ENCODE measurements around the gene FAM89B. TPM values are rescaled to one million over a fixed set of nuclear protein-coding genes. Genes with fewer than 3 reads are reported as not detected.

FAM89B gene
- total RNA-seq, 2 experiments from 2014 or later, result 12.8 to 22.7 TPM

GRCh38 chr11:65615229-65615949 is 43.1 kb downstream of the FAM89B start, which contains the start of gene PCNX3:
TSS of gene PCNX3 (plus strand) at chr11:65615776. CDS start at chr11:65616312, 536 bp downstream.
- peak; percentile 93 for ATAC-seq
- no peaks in the 10 kb centered on the region for H3K9me3 Mint-ChIP-seq (ENCODE audit: low read depth)
- peak within 1 kb of the TSS; percentile 96 for H3K4me3 Mint-ChIP-seq
- peak within 1 kb of the TSS; percentile 94 for H3K27ac Mint-ChIP-seq
- H3K4me1 Mint-ChIP-seq, result peaks cover 38% of the 10 kb centered on the region
- peaks cover 45% of the 10 kb centered on the region for H3K36me3 Mint-ChIP-seq (ENCODE audit: low read depth)
- H3K27me3 Mint-ChIP-seq, result no peaks in the 10 kb centered on the region
- peak; percentile 100 for DNase-seq
- ChIA-PET POLR2A (interaction anchor here (0.5 to 1.4 kb wide), 21 partner anchors 23 to 479 kb away, joined by 3 to 9 read pairs (median 4); partner anchors contain the start of genes CFL1, EHBP1L1, FAM89B and MALAT1), CTCF (interaction anchor here (0.6 to 1.8 kb wide), 21 partner anchors 17 to 1314 kb away, joined by 3 to 20 read pairs (median 4); partner anchors contain the start of genes CCDC85B, FAM89B, FIBP and KAT5)
- intact Hi-C loops (cut with DNase I, micrococcal nuclease), result loop anchor here (1.0 to 2.0 kb wide), 24 partner anchors 23 to 691 kb away; partner anchors contain the start of genes SIPA1 (in 2 of the 2), SLC25A45 (in 2 of the 2), ZNRD2 (in 2 of the 2) and BANF1 (in 1 of the 2)

- ChIA-PET POLR2A (interaction anchor here (0.8 to 1.4 kb wide), 7 partner anchors 22 to 191 kb away, joined by 3 to 9 read pairs (median 4); partner anchors contain the start of genes EHBP1L1, MALAT1, SCYL1 and SIPA1), CTCF (interaction anchor here (0.8 to 1.8 kb wide), 11 partner anchors 10 to 429 kb away, joined by 3 to 20 read pairs (median 4); partner anchors contain the start of genes CCDC85B, FAM89B, SIPA1 and ZNRD2)
- DNase-seq (peak; percentile 68), ATAC-seq (no peak)
- Mint-ChIP-seq H3K4me1 (peaks cover 31% of the 10 kb centered on the region), H3K27me3 (no peaks in the 10 kb centered on the region), H3K36me3 (ENCODE audit: low read depth) (peaks cover 45% of the 10 kb centered on the region), H3K27ac (peak overlapping the region; percentile 94), H3K9me3 (ENCODE audit: low read depth) (no peaks in the 10 kb centered on the region), H3K4me3 (peak overlapping the region; percentile 96)
- intact Hi-C loops (cut with DNase I, micrococcal nuclease), result loop anchor here (1.0 to 2.0 kb wide), 24 partner anchors 22 to 692 kb away; partner anchors contain the start of genes SIPA1 (in 2 of the 2), SLC25A45 (in 2 of the 2), ZNRD2 (in 2 of the 2) and BANF1 (in 1 of the 2)
These were observed 43.7 kb downstream of the FAM89B start for GRCh38 chr11:65615950-65616574.

GRCh38 chr11:65616575-65617001 is 44.2 kb downstream of the FAM89B start:
- peak; percentile 60 for DNase-seq
- peaks cover 27% of the 10 kb centered on the region for H3K4me1 Mint-ChIP-seq
- H3K36me3 Mint-ChIP-seq (ENCODE audit: low read depth), result peaks cover 47% of the 10 kb centered on the region
- no peaks in the 10 kb centered on the region for H3K9me3 Mint-ChIP-seq (ENCODE audit: low read depth)
- ATAC-seq, result no peak
- H3K4me3 Mint-ChIP-seq, result peak overlapping the region; percentile 93
- no peaks in the 10 kb centered on the region for H3K27me3 Mint-ChIP-seq
- peak overlapping the region; percentile 90 for H3K27ac Mint-ChIP-seq
- POLR2A ChIA-PET, result no interaction called here
- intact Hi-C loops (cut with DNase I, micrococcal nuclease), result no loop called here
- CTCF ChIA-PET, result interaction anchor here (0.7 to 0.8 kb wide), 4 partner anchors 10 to 35 kb away, joined by 3 to 5 read pairs (median 3); partner anchors contain the start of gene SIPA1

GRCh38 chr11:65617136-65617850 is 45.0 kb downstream of the FAM89B start:
- no peaks in the 10 kb centered on the region for H3K9me3 Mint-ChIP-seq (ENCODE audit: low read depth)
- intact Hi-C loops (cut with DNase I, micrococcal nuclease), result no loop called here
- POLR2A ChIA-PET, result no interaction called here

GRCh38 chr11:65617990-65618751 is 45.8 kb downstream of the FAM89B start:
- H3K27me3 Mint-ChIP-seq, result no peaks in the 10 kb centered on the region
- CTCF ChIA-PET, result interaction anchor here (0.8 to 1.0 kb wide), 2 partner anchors 9 to 102 kb away, joined by 3 read pairs; partner anchors contain the start of gene RNASEH2C
- H3K9me3 Mint-ChIP-seq (ENCODE audit: low read depth), result no peaks in the 10 kb centered on the region
- H3K4me3 Mint-ChIP-seq, result no peak overlapping the region
- POLR2A ChIA-PET, result no interaction called here
- ATAC-seq, result no peak
- intact Hi-C loops (cut with DNase I, micrococcal nuclease), result no loop called here
- peaks cover 15% of the 10 kb centered on the region for H3K4me1 Mint-ChIP-seq
- H3K27ac Mint-ChIP-seq, result peak overlapping the region; percentile 31
- H3K36me3 Mint-ChIP-seq (ENCODE audit: low read depth), result peaks cover 45% of the 10 kb centered on the region
- no peak for DNase-seq

More at GRCh38 chr11:65617136-65617850, 45.0 kb downstream of the FAM89B start:
- no peaks in the 10 kb centered on the region for H3K27me3 Mint-ChIP-seq
- CTCF ChIA-PET, result interaction anchor here (0.6 to 1.0 kb wide), 6 partner anchors 8 to 214 kb away, joined by 3 to 5 read pairs (median 3); partner anchors contain the start of gene RNASEH2C
- H3K36me3 Mint-ChIP-seq (ENCODE audit: low read depth), result peaks cover 47% of the 10 kb centered on the region
- no peak for DNase-seq
- no peak for ATAC-seq
- peaks cover 22% of the 10 kb centered on the region for H3K4me1 Mint-ChIP-seq
- peak overlapping the region; percentile 90 for H3K27ac Mint-ChIP-seq
- H3K4me3 Mint-ChIP-seq, result peak overlapping the region; percentile 93

GRCh38 chr11:65618763-65619162 is 46.4 kb downstream of the FAM89B start:
- no peak for ATAC-seq
- Mint-ChIP-seq H3K27me3 (no peaks in the 10 kb centered on the region), H3K27ac (peak overlapping the region; percentile 58), H3K9me3 (ENCODE audit: low read depth) (no peaks in the 10 kb centered on the region), H3K4me1 (peaks cover 14% of the 10 kb centered on the region), H3K4me3 (no peak overlapping the region), H3K36me3 (ENCODE audit: low read depth) (peaks cover 43% of the 10 kb centered on the region)
- ChIA-PET POLR2A (interaction anchor here (0.9 kb wide), 1 partner anchor 19 kb away, joined by 3 read pairs; the partner anchor contains the start of gene SIPA1), CTCF (no interaction called here)
- intact Hi-C loops (cut with DNase I, micrococcal nuclease), result no loop called here
- DNase-seq, result no peak

GRCh38 chr11:65619281-65619928 is 47.1 kb downstream of the FAM89B start:
- ATAC-seq (no peak), DNase-seq (no peak)
- intact Hi-C loops (cut with DNase I, micrococcal nuclease), result no loop called here
- ChIA-PET POLR2A (interaction anchor here (0.9 kb wide), 1 partner anchor 18 kb away, joined by 3 read pairs; the partner anchor contains the start of gene SIPA1), CTCF (no interaction called here)
- H3K27me3 Mint-ChIP-seq, result no peaks in the 10 kb centered on the region
- H3K4me3 Mint-ChIP-seq, result no peak overlapping the region
- no peak overlapping the region for H3K27ac Mint-ChIP-seq
- H3K36me3 Mint-ChIP-seq (ENCODE audit: low read depth), result peaks cover 45% of the 10 kb centered on the region
- peaks cover 14% of the 10 kb centered on the region for H3K4me1 Mint-ChIP-seq
- no peaks in the 10 kb centered on the region for H3K9me3 Mint-ChIP-seq (ENCODE audit: low read depth)

GRCh38 chr11:65620666-65621065 is 48.3 kb downstream of the FAM89B start:
- DNase-seq (no peak), ATAC-seq (no peak)
- H3K27ac Mint-ChIP-seq, result no peak overlapping the region
- no peaks in the 10 kb centered on the region for H3K27me3 Mint-ChIP-seq
- CTCF ChIA-PET, result no interaction called here
- intact Hi-C loops (cut with DNase I, micrococcal nuclease), result no loop called here
- H3K9me3 Mint-ChIP-seq (ENCODE audit: low read depth), result no peaks in the 10 kb centered on the region
- H3K4me3 Mint-ChIP-seq, result no peak overlapping the region
- POLR2A ChIA-PET, result no interaction called here
- H3K36me3 Mint-ChIP-seq (ENCODE audit: low read depth), result peaks cover 50% of the 10 kb centered on the region
- peaks cover 14% of the 10 kb centered on the region for H3K4me1 Mint-ChIP-seq

GRCh38 chr11:65621460-65621859 is 49.1 kb downstream of the FAM89B start:
- DNase-seq, result no peak
- no peaks in the 10 kb centered on the region for H3K9me3 Mint-ChIP-seq (ENCODE audit: low read depth)
- CTCF ChIA-PET, result no interaction called here
- peaks cover 12% of the 10 kb centered on the region for H3K4me1 Mint-ChIP-seq
- ATAC-seq, result no peak
- H3K27ac Mint-ChIP-seq, result no peak overlapping the region
- H3K36me3 Mint-ChIP-seq (ENCODE audit: low read depth), result peaks cover 53% of the 10 kb centered on the region
- intact Hi-C loops (cut with DNase I, micrococcal nuclease), result no loop called here
- H3K27me3 Mint-ChIP-seq, result no peaks in the 10 kb centered on the region
- no peak overlapping the region for H3K4me3 Mint-ChIP-seq
- POLR2A ChIA-PET, result interaction anchor here (1.0 kb wide), 1 partner anchor 31 kb away, joined by 3 read pairs; no protein-coding TSS in a partner anchor

- no peak for DNase-seq
- intact Hi-C loops (cut with DNase I, micrococcal nuclease), result no loop called here
- Mint-ChIP-seq H3K4me1 (peaks cover 6% of the 10 kb centered on the region), H3K4me3 (no peak overlapping the region), H3K36me3 (ENCODE audit: low read depth) (peaks cover 54% of the 10 kb centered on the region), H3K27me3 (no peaks in the 10 kb centered on the region), H3K27ac (no peak overlapping the region), H3K9me3 (ENCODE audit: low read depth) (no peaks in the 10 kb centered on the region)
- ATAC-seq, result no peak
- ChIA-PET POLR2A (interaction anchor here (1.0 kb wide), 1 partner anchor 31 kb away, joined by 3 read pairs; no protein-coding TSS in a partner anchor), CTCF (no interaction called here)
These were observed 49.7 kb downstream of the FAM89B start for GRCh38 chr11:65622011-65622410.

All from activated CD4-positive, alpha-beta T cell treated with anti-CD3 and anti-CD28 coated beads for 36 hours (primary cell).